Cardiac muscle cell (in vitro differentiated cells and primary cell): ENCODE data around the gene FA2H. TPM values are rescaled to one million over a fixed set of nuclear protein-coding genes. Genes with fewer than 3 reads are reported as not detected.

Experiments used
- DNase-seq, 2 donors: peaks; one replicate each; pipeline versions ENCODE4 v3.0.0 to v3.0.0-alpha.2; 2010 to 2017; ENCODE audit warnings: low read depth in 1 of 2, low spot score in 1 of 2
- H3K27ac ChIP-seq: fragments of 200-600 bp; sonication (generic); 2 replicates; pipeline ENCODE4 v1.5.1; 2016
- H3K27me3 ChIP-seq: fragments of 200-600 bp; sonication (generic); 2 replicates; pipeline ENCODE4 v1.6.0; 2016; ENCODE audit warnings: control low read depth
- H3K36me3 ChIP-seq: fragments of 200-600 bp; sonication (generic); 2 replicates; pipeline ENCODE4 v1.5.1; 2016; ENCODE audit warnings: control low read depth
- H3K4me1 ChIP-seq: fragments of 200-600 bp; sonication (generic); 2 replicates; pipeline ENCODE4 v1.8.1; 2017; ENCODE audit warnings: low read depth, mild to moderate bottlenecking, mixed run types
- H3K4me3 ChIP-seq: fragments of 200-600 bp; sonication (generic); 2 replicates; pipeline ENCODE4 v1.5.1; 2016; ENCODE audit warnings: mild to moderate bottlenecking
- H3K9me3 ChIP-seq: fragments of 200-600 bp; sonication (generic); 2 replicates; pipeline ENCODE4 v1.5.1; 2017; ENCODE audit warnings: low read depth, mild to moderate bottlenecking, control low read depth
- polyA plus RNA-seq: library from polyadenylated mRNA; unstranded; fragments of >200 nt; fragmentation: Nextera tagmentation; extraction: Ambion mirVana; gene quantifications from 2 replicates; pipeline ENCODE4 v1.2.1, GENCODE V29; 2016
- total RNA-seq: library from RNA; depleted of rRNA; stranded (reverse); fragments of >200 nt; gene quantifications from 2 replicates; pipeline ENCODE4 v1.2.3, GENCODE V29; 2016
- TF ChIP-seq, protein P1 (sequence below): IDR thresholded peaks from 2 replicates; pipeline ENCODE4 v1.5.1; 2012; ENCODE audit warnings: low read depth, mild to moderate bottlenecking, low read length

Gene FA2H
- total and polyA plus RNA-seq, 2 experiments from 2014 or later, result 0.15 to 0.82 TPM

DNA sequence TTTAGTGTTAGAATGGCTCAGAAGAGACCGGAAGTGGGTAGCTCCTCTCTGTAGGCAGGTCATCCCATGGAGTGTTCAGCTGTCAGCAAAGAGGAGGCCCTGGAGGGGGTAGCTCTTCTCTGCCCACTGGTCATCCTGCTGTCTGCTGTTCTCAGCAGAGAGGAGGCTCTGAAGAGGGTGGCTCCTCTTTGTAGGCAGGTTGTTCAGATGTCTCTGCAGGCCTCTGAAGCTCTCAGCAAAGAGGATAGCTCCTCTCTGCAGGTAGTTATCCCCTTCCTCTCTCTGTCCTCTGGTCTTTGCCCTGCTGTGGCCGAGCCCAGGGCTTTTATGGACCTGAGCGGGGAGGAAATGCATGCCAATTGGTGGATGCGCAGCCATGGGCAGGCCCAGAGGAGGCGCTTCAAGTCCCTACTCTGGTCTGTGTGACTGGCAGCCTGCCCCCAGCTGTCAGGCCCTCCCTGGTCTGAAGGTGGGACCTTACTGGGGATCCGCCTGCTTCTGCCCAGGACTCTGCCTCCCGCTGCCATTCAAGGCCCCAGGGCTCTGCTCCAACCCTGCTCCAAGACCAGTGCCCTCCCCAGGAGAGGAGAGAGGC is 32.5 kb upstream of the FA2H start:
- no peak overlapping the region for H3K4me3 ChIP-seq
- H3K27me3 ChIP-seq, result no peaks in the 10 kb centered on the region
- DNase-seq, result no peak
- TF ChIP-seq, protein P1, sequence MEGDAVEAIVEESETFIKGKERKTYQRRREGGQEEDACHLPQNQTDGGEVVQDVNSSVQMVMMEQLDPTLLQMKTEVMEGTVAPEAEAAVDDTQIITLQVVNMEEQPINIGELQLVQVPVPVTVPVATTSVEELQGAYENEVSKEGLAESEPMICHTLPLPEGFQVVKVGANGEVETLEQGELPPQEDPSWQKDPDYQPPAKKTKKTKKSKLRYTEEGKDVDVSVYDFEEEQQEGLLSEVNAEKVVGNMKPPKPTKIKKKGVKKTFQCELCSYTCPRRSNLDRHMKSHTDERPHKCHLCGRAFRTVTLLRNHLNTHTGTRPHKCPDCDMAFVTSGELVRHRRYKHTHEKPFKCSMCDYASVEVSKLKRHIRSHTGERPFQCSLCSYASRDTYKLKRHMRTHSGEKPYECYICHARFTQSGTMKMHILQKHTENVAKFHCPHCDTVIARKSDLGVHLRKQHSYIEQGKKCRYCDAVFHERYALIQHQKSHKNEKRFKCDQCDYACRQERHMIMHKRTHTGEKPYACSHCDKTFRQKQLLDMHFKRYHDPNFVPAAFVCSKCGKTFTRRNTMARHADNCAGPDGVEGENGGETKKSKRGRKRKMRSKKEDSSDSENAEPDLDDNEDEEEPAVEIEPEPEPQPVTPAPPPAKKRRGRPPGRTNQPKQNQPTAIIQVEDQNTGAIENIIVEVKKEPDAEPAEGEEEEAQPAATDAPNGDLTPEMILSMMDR, result no peak
- no peaks in the 10 kb centered on the region for H3K4me1 ChIP-seq
- no peak overlapping the region for H3K27ac ChIP-seq
- H3K36me3 ChIP-seq, result no peaks in the 10 kb centered on the region
- H3K9me3 ChIP-seq, result peaks cover 3% of the 10 kb centered on the region

DNA sequence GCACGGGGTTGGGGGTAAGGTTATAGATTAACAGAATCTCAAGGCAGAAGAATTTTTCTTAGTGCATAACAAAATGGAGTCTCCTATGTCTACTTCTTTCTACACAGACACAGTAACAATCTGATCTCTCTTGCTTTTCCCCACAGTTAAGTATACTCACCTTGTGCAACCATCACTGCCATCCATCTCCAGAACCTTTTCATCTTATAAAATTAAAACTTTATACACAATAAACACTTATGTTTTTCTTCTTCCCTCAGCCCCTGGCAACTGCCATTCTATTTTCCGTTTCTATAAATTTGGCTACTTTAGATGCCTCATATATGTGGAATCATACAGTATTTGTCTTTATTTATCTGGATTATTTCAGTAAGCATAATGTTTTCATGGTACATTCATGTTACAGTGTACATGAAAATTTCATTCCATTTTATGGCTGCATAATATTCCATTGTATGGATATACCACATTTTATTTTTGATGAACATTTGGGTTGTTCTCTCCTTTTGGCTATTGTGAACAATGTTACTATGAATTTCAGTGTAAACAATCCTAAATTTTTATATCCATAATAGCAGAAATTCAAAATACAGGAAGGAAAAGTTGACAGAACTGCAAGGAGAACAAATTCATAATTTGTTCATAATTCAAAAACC is 25.7 kb upstream of the FA2H start:
- H3K27me3 ChIP-seq, result no peaks in the 10 kb centered on the region
- H3K9me3 ChIP-seq, result no peaks in the 10 kb centered on the region
- TF ChIP-seq, protein P1, result no peak
- no peak overlapping the region for H3K27ac ChIP-seq
- H3K4me1 ChIP-seq, result no peaks in the 10 kb centered on the region
- H3K36me3 ChIP-seq, result no peaks in the 10 kb centered on the region
- no peak overlapping the region for H3K4me3 ChIP-seq
- no peak for DNase-seq

DNA sequence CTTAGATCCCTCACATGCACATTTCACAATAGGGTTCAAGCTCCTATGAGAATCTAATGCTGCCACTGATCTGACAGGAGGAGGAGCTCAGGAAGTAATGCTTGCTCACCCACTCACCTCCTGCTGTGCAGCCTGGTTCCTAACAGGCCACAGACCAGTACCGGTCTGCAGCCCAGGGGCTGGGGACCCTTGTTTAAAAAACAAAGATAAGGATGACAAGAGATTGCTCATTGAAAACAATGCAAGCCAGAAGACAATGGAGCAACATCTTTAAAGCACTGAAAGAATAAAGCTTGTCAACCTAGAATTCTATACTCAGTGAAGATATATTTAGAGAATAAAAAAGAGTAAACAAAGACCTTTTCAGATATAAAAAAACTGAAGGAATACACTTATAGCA is 22.8 kb upstream of the FA2H start:
- Histone ChIP-seq H3K27ac (no peak overlapping the region), H3K4me3 (no peak overlapping the region), H3K36me3 (no peaks in the 10 kb centered on the region), H3K9me3 (no peaks in the 10 kb centered on the region), H3K27me3 (no peaks in the 10 kb centered on the region), H3K4me1 (no peaks in the 10 kb centered on the region)
- TF ChIP-seq, protein P1, result no peak
- no peak for DNase-seq

DNA sequence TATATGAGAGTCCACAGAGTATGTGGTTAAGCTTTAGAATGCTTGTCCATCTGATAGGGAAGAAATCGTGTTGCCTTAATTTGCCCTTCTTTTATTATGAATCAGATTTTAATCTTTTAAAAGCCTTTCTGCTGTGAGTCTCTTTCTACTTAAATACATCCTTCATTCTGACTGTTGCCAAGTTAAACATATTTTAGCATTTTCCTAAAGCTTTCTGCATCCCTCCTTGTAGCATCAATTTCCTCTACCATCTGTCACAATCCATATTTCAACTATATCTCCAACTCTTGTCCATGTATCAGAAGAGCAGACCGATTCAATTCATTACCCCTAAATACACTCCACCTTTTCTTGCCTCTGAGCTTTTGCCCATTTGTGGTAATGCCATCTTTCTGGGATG is 20.5 kb upstream of the FA2H start:
- Histone ChIP-seq H3K27ac (no peak overlapping the region), H3K9me3 (no peaks in the 10 kb centered on the region), H3K36me3 (no peaks in the 10 kb centered on the region), H3K27me3 (no peaks in the 10 kb centered on the region), H3K4me3 (no peak overlapping the region), H3K4me1 (no peaks in the 10 kb centered on the region)
- TF ChIP-seq, protein P1, result no peak
- DNase-seq, result no peak

DNA sequence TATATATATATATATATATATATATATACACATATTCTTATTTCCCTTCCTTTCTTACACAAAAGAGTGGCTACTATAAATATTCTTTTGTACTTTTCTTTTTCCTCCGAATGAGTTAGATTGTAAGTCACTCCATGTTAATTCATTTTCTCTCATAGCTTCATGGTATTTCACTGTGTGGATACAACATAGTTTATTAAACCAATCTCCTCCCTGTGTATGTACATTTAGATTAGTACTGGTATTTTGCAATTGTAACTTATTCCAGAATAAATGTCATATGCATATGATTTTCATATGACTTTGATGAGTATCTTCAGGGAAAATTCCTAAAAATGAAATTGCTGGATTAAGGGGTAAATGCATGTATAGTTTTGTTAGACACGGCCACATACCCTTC is 20.0 kb upstream of the FA2H start:
- TF ChIP-seq, protein P1, result no peak
- H3K4me3 ChIP-seq, result no peak overlapping the region
- DNase-seq, result no peak
- H3K27me3 ChIP-seq, result no peaks in the 10 kb centered on the region
- H3K36me3 ChIP-seq, result no peaks in the 10 kb centered on the region
- no peaks in the 10 kb centered on the region for H3K4me1 ChIP-seq
- H3K27ac ChIP-seq, result no peak overlapping the region
- no peaks in the 10 kb centered on the region for H3K9me3 ChIP-seq
